ENCODE results near the gene MTCH1. TPM values are rescaled to one million over a fixed set of nuclear protein-coding genes. Genes with fewer than 3 reads are reported as not detected.
"Not testable (repeated sequence)": the region's sequence is repeated elsewhere in the genome, so short reads cannot be mapped to it uniquely, and the experiment has no call there.

The MTCH1 gene
- total RNA-seq, 1 experiment from 2014 or later = 161 TPM

DNA sequence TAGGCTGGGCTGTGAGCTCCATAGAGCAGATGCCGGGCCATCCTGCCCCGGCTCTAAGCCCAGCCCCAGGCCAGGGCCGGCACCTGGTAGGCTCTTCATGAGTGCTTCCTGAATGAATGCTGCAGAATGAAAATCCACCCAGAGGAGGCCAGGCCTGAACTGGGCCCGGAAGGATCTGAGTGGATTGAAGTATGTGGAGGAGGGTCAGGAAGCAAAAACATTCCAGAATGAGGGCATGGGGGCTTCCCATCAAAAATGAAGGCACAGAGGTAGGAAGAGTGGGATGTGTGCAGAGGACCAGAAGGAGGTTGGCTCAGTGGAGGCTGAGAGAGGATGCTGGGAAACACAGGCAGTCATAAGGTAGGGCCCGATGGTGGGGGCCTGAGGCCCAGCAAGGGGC, 47.0 kb downstream of the MTCH1 start:
- H3K9me3 ChIP-seq (ENCODE audit: control insufficient read depth in 1 of 2, insufficient read depth in 1 of 2, low read depth in 1 of 2, low read length in 2 of 2); intact Hi-C loops (cut with micrococcal nuclease); DNase-seq (ENCODE audit: low read depth, low spot score); H3K27ac ChIP-seq (ENCODE audit: low read depth, low read length); BruUV-seq (replicated peaks); H3K27me3 ChIP-seq (ENCODE audit: insufficient read depth, low read length); H3K79me2 ChIP-seq (ENCODE audit: insufficient read depth, low read length); H3K9ac ChIP-seq (ENCODE audit: low read length); H3K36me3 ChIP-seq (ENCODE audit: control insufficient read depth in 1 of 2, insufficient read depth in 2 of 2, low read length in 2 of 2); H3K9me2 ChIP-seq (ENCODE audit: insufficient read depth); ATAC-seq; H3K4me1 ChIP-seq (ENCODE audit: control insufficient read depth in 1 of 2, insufficient read depth in 2 of 2, low read length in 2 of 2); H3K4me2 ChIP-seq (ENCODE audit: low read length); POLR2A ChIA-PET; RAD21 ChIA-PET (ENCODE audit: low non-redundant PET in 1 of 2, low total read pairs in 2 of 2, uncharacterized antibody in 2 of 2, unreplicated experiment in 2 of 2); H2AFZ ChIP-seq (ENCODE audit: low read depth, low read length, poor library complexity, severe bottlenecking); H4K20me1 ChIP-seq (ENCODE audit: insufficient read depth); CTCF ChIA-PET; H3K4me3 ChIP-seq (replicated peaks in 1 of 2; ENCODE audit: low read depth in 1 of 2, low read length in 2 of 2): not testable (repeated sequence)

DNA sequence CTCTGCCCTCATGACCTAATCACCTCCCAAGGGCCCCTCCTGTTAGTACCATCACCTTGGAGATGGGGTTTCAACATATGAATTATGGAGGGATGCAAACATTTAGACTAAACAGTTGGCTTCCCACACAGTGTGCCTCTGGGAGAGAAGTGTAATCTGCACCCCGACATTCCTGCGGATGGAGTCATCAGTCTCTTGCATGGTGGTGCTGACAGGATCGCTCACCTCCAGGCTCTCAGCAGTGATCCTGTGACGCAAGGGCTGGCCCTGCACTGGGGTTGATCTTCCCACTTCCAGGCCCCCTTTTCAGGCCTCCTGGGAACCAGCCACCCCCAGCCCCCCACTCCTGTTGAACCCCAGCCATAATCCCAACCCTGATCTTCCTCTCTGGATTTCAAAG, 47.5 kb downstream of the MTCH1 start:
- Histone ChIP-seq H3K36me3 (ENCODE audit: control insufficient read depth in 1 of 2, insufficient read depth in 2 of 2, low read length in 2 of 2) (no peaks in the 10 kb centered on the region), H3K9ac (ENCODE audit: low read length) (no peak overlapping the region), H3K4me3 (replicated peaks in 1 of 2; ENCODE audit: low read depth in 1 of 2, low read length in 2 of 2) (no peak overlapping the region), H3K4me2 (ENCODE audit: low read length) (no peak overlapping the region), H3K4me1 (ENCODE audit: control insufficient read depth in 1 of 2, insufficient read depth in 2 of 2, low read length in 2 of 2) (peaks cover 0 to 2% of the 10 kb centered on the region in 2 experiments; a peak in 2 of 4 replicates), H3K27ac (ENCODE audit: low read depth, low read length) (no peak overlapping the region), H3K79me2 (ENCODE audit: insufficient read depth, low read length) (no peaks in the 10 kb centered on the region), H4K20me1 (ENCODE audit: insufficient read depth) (no peaks in the 10 kb centered on the region), H3K9me2 (ENCODE audit: insufficient read depth) (no peaks in the 10 kb centered on the region), H3K27me3 (ENCODE audit: insufficient read depth, low read length) (no peaks in the 10 kb centered on the region), H2AFZ (ENCODE audit: low read depth, low read length, poor library complexity, severe bottlenecking) (no peak overlapping the region), H3K9me3 (ENCODE audit: control insufficient read depth in 1 of 2, insufficient read depth in 1 of 2, low read depth in 1 of 2, low read length in 2 of 2) (no peaks in the 10 kb centered on the region)
- ChIA-PET CTCF (no interaction called here), POLR2A (no interaction called here), RAD21 (ENCODE audit: low non-redundant PET in 1 of 2, low total read pairs in 2 of 2, uncharacterized antibody in 2 of 2, unreplicated experiment in 2 of 2) (no interaction called here)
- TF ChIP-seq JUND (IDR thresholded peaks at IDR 0.05) (no peak), ZFX (IDR thresholded peaks at IDR 0.05) (0 out of 2 replicates have a peak, but pooled peaks have one; percentile 3), YY1 (IDR thresholded peaks at IDR 0.05; ENCODE audit: extremely low read depth, insufficient replicate concordance, low read depth, low read length) (no peak)
- DNase-seq (ENCODE audit: low read depth, low spot score) (no peak), ATAC-seq (no peak)
- no TSS peak for BruUV-seq (replicated peaks)
- intact Hi-C loops (cut with micrococcal nuclease) = no loop called here

DNA sequence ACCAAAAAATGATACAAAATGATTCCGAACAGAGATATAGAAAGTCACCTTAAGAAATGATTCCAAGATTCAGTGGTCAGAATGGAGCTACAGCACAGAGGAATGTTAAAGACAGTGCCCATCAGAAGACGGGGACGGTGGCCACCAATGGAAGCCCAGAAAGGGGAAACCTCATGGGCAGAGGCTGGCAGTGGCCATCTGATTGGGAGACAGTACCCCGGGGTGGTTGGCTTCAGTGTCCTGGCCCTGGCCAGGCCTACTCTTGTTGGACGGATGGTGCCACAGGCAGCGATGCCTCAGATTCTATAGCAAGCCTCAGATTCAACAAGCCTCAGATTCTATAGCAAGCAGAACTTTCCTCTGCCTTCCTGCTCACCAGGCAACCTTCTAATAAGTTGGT, 48.1 kb downstream of the MTCH1 start:
- RAD21 ChIA-PET (ENCODE audit: low non-redundant PET in 1 of 2, low total read pairs in 2 of 2, uncharacterized antibody in 2 of 2, unreplicated experiment in 2 of 2) = no interaction called here
- POLR2A ChIA-PET = no interaction called here
- DNase-seq (ENCODE audit: low read depth, low spot score) = no peak
- Histone ChIP-seq H4K20me1 (ENCODE audit: insufficient read depth) (no peaks in the 10 kb centered on the region), H2AFZ (ENCODE audit: low read depth, low read length, poor library complexity, severe bottlenecking) (no peak overlapping the region), H3K27ac (ENCODE audit: low read depth, low read length) (no peak overlapping the region), H3K9me2 (ENCODE audit: insufficient read depth) (no peaks in the 10 kb centered on the region), H3K36me3 (ENCODE audit: control insufficient read depth in 1 of 2, insufficient read depth in 2 of 2, low read length in 2 of 2) (no peaks in the 10 kb centered on the region), H3K4me2 (ENCODE audit: low read length) (no peak overlapping the region), H3K9me3 (ENCODE audit: control insufficient read depth in 1 of 2, insufficient read depth in 1 of 2, low read depth in 1 of 2, low read length in 2 of 2) (no peaks in the 10 kb centered on the region), H3K27me3 (ENCODE audit: insufficient read depth, low read length) (no peaks in the 10 kb centered on the region), H3K4me1 (ENCODE audit: control insufficient read depth in 1 of 2, insufficient read depth in 2 of 2, low read length in 2 of 2) (peaks cover 0 to 8% of the 10 kb centered on the region in 2 experiments; a peak in 2 of 4 replicates), H3K79me2 (ENCODE audit: insufficient read depth, low read length) (no peaks in the 10 kb centered on the region), H3K4me3 (replicated peaks in 1 of 2; ENCODE audit: low read depth in 1 of 2, low read length in 2 of 2) (no peak overlapping the region), H3K9ac (ENCODE audit: low read length) (no peak overlapping the region)
- no TSS peak for BruUV-seq (replicated peaks)
- no peak for ATAC-seq
- CTCF ChIA-PET = no interaction called here
- intact Hi-C loops (cut with micrococcal nuclease) = no loop called here
- TF ChIP-seq, protein P1, sequence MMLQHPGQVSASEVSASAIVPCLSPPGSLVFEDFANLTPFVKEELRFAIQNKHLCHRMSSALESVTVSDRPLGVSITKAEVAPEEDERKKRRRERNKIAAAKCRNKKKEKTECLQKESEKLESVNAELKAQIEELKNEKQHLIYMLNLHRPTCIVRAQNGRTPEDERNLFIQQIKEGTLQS (IDR thresholded peaks at IDR 0.05) = no peak
- TF ChIP-seq YY1 (IDR thresholded peaks at IDR 0.05; ENCODE audit: extremely low read depth, insufficient replicate concordance, low read depth, low read length) (no peak), SIN3A (IDR thresholded peaks at IDR 0.05; ENCODE audit: low read depth) (no peak), EZH2phosphoT487 (IDR thresholded peaks at IDR 0.05; ENCODE audit: borderline replicate concordance) (no peak), EGR1 (IDR thresholded peaks at IDR 0.05; ENCODE audit: low read depth) (no peak), JUND (IDR thresholded peaks at IDR 0.05) (no peak), POLR2A (IDR thresholded peaks at IDR 0.05; ENCODE audit: borderline replicate concordance, extremely low read depth, insufficient read depth, insufficient read length) (no peak), CBX3 (IDR thresholded peaks at IDR 0.05; ENCODE audit: low read depth) (no peak), SP1 (IDR thresholded peaks at IDR 0.05; ENCODE audit: low read depth) (no peak), CEBPB (IDR thresholded peaks at IDR 0.05; ENCODE audit: low read depth) (no peak)
- TF ChIP-seq, protein P2, sequence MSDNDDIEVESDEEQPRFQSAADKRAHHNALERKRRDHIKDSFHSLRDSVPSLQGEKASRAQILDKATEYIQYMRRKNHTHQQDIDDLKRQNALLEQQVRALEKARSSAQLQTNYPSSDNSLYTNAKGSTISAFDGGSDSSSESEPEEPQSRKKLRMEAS (IDR thresholded peaks at IDR 0.05) = no peak
- TF ChIP-seq, protein P3, sequence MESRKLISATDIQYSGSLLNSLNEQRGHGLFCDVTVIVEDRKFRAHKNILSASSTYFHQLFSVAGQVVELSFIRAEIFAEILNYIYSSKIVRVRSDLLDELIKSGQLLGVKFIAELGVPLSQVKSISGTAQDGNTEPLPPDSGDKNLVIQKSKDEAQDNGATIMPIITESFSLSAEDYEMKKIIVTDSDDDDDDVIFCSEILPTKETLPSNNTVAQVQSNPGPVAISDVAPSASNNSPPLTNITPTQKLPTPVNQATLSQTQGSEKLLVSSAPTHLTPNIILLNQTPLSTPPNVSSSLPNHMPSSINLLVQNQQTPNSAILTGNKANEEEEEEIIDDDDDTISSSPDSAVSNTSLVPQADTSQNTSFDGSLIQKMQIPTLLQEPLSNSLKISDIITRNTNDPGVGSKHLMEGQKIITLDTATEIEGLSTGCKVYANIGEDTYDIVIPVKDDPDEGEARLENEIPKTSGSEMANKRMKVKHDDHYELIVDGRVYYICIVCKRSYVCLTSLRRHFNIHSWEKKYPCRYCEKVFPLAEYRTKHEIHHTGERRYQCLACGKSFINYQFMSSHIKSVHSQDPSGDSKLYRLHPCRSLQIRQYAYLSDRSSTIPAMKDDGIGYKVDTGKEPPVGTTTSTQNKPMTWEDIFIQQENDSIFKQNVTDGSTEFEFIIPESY (IDR thresholded peaks at IDR 0.05; ENCODE audit: extremely low read depth, insufficient replicate concordance, low read length) = no peak

All from HCT116 (cell line).